NOMO-1 treated with dmso at 0.1 percent for 144 hours (cell line): ENCODE measurements around the gene DPH2.

ENCODE experiments used
- DNase-seq: peaks from one replicate; lab custom pipeline; 2025; ENCODE audit not compliant: unreplicated experiment; lab: John Stamatoyannopoulos, UW

The DPH2 gene

DNA sequence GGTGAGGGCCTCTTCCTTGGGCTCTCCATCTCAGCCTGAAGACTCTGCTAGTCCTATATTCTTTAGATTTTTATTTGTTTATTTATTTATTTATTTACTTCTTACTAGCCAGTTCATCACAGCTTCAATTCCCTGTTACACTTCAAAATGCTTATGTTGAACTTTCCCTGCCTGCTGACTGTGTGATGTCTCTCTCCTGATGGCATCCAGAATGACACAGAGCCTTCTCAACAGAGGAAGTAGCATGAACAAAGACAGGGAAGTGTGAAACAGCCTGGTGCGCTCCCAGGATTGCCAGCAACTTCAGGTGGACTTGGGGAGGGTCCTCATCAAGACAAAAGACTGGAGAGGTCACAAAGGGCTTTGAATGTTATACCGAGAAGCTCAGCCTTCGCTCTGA lies 27.4 kb upstream of the DPH2 start:
- DNase-seq = no peak

DNA sequence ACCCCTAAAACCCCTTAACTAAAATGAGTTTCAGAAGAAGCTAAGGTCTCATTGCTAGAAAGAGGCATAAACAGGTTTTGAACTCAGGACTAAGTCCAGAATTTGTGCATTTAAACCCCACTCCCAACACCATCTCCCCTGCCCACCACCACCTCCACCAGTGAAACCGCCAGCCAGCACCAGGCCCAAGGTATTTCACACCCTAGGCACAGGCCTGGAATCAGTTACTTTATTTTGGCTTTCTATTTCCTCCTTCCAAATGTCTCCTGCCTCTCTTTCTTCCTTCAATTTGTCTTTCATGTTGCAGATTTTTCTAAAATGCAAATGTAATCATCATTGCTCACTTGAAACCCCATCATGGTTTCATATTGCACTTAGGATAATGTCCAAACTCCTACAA lies 24.9 kb upstream of the DPH2 start:
- DNase-seq = no peak

DNA sequence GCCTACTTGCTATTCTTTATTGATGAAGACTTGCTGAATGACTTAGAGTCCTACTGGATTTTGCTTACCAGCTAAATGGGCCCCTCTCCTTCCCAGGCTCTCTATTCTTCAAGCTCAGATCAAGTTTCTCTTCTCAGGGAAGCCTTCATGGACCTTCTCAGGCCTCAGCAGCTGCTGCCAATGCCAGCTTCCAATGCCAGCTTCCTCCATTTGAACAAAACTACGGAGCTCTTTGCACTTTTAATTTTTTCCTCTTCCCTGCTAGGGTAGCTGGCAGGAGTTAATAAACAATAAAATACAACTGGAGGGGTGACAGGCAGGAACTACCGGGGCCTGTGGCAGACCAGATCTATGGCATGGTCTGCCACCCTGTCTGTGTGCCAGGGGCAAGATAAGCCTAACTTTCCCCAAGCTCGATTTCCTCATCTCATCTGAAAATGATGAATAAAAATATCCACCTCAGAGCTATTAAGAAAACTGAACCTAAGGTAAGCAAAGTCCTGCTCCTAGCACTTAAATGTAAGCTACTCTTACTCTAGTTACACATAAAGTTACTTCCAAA lies 24.1 kb upstream of the DPH2 start:
- no peak for DNase-seq

DNA sequence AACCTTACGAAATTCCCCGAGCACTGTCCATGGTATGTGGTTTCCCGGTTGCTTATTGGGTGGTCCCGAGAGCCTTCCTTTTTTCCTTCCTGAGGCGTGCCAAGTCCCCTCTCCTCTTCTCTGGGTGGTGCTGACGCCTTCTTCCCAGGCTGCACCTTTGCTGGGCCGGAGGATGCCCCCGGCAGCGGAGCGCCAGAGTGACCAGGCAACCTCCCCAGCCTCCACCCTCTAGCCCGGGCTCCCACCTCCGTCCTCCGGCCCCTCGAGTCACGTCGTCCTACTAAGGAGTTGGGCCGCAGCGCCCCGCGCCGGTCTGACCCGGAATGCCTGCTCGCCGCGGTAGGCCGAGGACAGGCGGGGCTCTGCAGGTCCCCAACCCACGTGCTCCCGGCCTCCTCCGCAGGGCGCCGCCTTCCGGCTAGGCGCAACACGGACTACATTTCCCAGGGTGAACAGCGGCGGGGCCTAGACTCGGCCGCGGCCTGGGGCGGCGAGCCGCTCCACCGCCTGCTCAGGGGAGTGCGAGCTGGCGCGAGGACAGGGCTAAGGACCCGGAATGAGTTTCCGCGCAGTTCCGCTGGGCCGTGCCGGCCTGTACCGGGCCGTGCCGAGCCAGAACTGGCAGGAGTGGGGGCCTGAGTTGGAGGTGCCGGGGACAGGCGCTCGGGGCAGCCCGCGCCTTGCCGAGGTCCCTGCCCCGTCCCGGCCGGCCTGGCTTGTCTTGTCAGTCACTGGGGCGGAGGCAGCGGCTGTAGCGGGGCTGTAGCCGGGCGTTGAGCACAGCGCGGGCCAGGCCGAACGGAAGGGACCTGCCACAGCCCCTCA lies 23.4 kb upstream of the DPH2 start, which contains the start of gene IPO13:
Gene IPO13 (plus strand): TSS at position 715 of the 825 bp plus-strand sequence. CDS start 651 bp downstream, outside the sequence.
- peak; percentile 98 for DNase-seq

DNA sequence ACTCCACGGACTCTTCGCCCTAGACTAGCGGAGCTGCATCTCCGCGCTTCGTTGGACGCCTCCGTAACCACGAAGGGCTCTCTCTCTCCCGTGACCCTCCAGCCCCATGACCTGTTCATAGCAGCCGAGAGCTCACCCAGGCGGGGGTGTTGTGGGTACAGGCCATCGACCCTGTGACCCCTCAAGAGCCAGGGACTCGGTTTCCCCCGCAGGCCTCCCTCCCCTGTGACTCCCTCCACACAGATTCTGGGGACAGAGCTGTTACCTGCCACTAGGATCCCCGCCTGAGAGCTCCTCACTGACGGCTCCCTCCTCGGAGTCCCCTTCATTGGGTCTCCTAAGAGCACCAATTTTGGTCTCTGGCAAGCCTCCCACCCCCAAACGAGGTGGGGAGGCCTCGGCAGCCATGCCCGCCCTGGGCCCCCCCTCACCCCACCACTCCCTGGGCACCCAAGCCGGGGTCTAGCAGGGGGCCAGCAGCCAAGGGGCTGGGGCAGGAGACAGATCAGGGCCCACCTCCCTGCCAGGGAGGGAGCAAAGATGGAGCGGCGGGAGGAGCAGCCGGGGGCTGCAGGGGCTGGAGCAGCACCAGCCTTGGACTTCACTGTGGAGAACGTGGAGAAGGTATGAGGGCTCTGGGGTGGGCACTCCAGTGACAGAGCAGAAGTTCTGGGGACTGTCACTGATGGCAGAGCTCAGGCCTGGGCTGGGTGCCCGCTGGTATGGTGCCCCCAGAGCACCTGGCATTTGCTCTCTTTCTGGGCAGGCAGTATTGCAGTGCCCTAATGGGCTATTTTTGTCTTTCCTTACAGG lies 22.5 kb upstream of the DPH2 start:
- DNase-seq = no peak

DNA sequence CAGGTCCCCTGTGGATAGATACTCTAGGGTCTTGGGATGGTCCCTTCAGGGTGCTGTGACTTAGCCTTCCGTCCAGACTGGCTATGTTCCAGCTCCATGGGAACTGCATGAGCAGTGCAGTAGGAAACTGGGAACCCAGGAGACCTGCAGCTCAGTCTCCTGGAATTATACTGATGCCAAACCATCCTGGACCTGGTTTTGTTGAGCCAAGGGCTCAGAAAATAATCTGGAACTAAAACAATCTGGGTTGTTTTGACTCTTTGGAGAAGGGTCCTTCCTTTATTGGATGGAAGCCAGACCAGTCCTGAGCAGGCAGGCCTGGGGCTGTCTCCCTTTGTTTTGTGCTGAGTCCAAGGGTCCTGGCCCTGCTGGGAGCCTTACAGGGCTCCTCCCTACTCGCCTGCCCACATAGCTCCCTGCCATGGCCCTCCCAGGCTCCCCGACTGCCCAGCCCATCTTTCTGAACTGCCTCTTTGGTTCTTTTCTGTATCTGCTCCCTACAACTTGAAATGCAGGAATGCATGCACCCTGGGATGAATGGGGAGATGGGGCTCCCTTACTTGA lies 21.9 kb upstream of the DPH2 start:
- DNase-seq = no peak

DNA sequence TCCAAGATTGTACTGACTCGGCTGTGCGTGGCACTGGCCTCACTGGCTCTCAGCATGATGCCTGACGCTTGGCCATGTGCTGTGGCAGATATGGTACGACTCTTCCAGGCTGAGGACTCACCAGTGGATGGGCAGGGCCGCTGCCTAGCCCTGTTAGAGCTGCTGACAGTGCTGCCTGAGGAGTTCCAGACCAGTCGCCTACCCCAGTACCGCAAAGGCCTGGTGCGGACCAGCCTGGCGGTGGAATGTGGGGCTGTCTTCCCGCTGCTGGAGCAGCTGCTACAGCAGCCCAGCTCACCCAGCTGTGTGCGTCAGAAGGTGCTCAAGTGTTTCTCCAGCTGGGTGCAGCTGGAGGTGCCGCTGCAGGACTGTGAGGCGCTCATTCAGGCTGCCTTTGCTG lies 20.1 kb upstream of the DPH2 start:
- DNase-seq = no peak

DNA sequence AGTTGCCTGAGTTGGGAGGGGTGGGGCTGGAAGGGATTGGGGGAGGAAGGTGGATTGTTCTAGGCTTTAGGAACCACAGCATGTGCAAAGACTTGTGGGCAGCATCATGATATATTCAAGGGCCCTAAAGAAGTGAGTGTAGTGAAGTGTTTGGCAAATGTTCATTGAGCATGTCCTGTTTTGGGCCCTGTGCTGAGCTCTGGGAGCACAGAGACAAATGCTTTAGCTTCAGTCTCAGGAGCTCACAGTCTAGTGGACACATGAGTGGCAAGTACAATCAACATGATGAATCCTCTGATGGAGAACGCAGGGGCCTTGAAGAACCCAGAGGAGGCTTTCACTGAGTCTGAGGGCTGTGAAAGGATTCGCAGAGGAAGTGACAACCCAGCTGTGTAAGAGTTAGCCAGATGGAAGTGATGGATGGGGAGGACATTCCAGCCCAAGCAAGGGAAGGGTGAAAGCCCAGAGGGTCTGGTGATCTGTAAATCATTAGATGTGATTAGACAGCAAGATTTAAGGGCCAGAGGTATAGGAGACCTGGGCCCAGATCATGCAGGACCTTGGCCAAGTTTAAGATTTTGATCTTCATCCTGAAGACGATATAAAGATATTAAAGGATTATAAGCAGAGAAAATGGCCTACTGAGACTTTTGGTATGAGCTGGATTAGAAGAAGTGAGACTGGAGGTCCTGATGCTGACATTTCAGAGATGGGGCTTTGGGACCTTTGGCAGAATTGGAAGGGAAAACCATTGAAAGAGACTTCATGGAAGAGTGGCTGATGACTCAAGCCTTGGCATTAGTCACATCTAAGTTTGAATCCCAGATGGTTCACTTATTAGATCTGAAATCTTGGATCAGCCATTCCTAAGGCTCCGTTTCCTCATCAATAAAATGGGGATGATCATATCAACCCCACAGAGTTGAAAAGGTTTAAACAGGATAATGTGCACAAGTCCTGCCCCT lies 18.5 kb upstream of the DPH2 start:
- no peak for DNase-seq

DNA sequence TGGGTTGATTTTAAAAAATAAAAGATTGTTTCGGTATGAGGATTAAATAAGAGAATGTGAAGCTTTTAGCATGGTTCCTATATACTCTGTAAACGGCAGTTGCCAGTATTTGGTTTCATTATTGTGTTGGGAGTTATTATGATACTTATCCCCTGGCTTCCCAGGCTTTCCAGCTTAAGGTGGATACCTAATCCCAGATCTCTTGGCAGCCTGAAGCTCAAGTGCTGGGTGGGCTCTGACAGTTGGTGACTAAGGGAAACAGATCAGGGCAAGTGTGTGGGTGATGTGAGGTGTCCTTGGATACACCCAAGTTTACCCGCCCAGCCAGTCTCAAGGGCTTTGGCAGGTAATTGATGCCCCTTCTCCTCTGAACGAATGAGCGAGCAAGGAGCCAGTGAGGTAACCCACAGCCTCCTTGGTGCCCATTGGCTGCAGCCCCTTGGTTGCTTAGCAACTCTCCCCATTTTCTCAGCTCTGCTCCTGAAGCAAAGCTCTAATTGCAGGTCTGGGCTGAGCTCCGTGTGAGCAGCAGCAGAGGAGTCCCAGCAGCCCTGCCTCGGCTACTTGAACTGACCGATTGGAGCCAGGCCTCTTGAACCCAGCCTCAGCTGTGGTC lies 17.0 kb upstream of the DPH2 start:
- no peak for DNase-seq

DNA sequence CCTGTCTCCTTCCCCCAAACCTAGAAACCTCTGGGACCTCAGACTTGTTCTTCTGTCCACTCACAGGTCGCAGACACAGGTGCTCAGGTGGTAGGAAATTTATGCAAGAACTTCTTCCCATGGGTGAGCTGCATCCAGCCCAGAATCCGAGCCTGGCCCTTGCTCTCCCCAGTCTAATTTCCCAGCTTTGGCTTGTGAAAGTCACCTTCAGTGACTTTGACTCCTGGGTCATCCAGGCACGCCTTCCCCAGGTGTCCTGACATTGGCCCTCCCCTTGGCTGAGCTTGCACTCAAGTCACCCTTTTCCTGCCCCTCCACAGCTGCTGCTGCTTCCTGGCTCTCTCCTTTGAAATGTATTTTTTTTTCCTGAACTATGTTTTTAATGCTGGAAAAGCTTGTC lies 16.4 kb upstream of the DPH2 start:
- DNase-seq = no peak

DNA sequence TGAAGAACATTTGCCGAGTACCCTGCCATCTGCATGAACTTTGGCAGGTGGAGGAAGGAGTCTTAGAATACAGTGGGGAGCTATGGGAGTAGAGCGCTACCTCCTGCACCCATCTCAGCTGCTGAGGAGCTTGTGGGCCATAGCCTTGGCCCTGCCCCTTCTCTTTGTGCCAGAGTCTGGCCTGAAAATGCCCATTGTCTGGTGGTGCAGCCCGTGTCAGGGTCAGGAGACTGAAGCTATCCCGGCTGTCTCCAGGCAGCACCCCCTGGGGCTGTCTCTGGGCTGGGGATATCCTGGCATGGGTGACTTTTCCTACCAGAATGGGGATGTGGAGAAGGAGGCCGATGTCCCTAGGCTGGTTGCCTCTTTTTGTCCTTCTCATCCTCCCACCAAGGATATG lies 15.8 kb upstream of the DPH2 start:
- DNase-seq = no peak

DNA sequence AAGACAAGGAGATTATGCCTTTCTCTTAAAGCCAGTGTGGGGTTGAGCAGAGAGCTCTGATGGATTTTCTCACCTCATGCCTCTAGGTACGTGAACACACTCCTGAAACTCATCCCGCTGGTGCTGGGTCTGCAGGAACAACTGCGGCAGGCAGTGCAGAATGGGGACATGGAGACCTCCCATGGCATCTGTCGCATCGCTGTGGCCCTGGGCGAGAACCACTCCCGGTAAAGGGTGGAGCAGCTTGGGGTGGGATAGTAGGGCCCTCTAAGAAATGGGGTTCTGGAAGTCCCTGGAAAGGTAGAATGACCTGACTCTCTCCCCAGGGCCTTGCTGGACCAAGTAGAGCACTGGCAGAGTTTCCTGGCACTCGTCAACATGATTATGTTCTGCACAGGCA lies 13.6 kb upstream of the DPH2 start:
- no peak for DNase-seq

DNA sequence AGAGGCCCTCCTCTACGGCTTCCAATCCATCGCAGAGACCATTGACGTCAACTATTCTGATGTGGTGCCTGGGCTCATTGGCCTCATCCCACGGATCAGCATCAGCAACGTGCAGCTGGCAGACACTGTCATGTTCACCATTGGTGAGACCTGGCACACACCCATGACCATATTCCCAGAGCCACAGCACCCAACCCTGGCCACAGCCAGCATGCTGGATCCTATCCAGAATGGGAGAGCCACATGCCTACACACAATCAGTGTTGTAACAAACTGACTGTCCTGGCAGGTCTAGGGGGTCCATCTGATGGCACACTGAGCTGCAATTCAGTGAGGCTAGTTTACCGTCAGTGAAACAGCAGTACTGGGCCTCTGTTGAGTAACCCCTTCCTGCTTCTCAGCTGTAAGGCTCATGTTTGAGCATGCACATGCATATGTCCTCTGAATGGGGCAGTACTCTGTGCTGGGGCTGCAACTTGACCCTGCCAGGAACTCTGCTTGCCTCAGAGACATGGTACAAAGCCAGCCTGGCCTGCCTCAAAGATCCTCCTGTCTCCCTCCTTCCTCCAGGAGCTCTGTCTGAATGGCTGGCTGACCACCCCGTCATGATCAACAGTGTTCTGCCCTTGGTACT lies 12.3 kb upstream of the DPH2 start:
- no peak for DNase-seq

DNA sequence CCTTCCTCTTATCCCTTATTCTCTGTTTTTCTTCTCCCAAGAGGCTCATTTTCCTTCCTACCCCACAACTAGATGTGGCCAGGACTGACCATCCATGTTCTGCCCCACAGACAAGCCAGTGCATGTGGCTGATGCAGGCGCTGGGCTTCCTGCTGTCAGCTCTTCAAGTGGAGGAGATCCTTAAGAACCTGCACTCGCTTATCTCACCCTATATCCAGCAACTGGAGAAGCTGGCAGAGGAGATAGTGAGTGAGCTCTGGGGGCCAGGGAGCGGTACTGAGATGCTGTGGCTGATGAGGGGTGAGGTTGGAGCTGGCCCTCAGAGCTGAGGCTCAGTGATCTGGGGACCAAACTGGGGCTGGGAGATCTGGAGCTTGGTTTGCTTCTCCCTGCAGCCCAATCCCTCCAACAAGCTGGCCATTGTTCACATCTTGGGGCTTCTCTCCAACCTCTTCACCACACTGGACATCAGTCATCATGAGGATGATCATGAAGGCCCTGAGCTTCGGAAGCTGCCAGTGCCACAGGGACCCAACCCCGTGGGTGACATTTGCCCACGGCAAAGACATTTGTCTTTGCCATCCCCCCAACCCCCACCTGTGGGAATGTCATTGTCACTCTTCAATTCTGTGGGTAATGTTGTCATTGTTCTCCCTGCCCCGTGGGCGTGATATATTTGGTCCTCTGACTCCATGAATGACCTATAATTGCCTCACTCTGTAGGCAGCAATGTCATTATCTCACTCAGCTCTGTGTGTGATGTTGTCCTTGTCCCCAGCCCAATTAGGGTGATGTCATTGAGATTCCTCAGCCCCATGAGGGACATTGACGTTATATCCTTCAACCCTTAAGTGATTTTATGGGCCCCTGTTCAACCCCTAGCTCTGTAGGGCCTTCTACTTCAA lies 11.2 kb upstream of the DPH2 start:
- no peak for DNase-seq

DNA sequence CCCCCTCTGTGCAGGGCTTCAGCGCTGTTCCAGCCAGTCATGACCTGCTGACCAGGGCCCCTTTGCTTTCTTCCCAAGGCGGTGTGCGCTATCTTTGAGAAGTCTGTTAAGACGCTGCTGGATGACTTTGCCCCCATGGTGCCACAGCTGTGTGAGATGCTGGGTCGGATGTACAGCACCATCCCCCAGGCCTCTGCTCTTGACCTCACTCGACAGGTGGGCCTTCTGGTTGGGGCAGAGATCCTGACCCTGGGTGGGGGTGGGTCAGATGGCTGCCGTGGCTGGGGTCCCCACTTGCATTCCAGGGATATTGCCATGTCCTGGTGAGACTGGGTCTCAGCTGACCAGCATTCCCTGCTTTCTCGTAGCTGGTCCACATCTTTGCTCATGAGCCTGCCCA lies 9.0 kb upstream of the DPH2 start:
- DNase-seq = no peak

DNA sequence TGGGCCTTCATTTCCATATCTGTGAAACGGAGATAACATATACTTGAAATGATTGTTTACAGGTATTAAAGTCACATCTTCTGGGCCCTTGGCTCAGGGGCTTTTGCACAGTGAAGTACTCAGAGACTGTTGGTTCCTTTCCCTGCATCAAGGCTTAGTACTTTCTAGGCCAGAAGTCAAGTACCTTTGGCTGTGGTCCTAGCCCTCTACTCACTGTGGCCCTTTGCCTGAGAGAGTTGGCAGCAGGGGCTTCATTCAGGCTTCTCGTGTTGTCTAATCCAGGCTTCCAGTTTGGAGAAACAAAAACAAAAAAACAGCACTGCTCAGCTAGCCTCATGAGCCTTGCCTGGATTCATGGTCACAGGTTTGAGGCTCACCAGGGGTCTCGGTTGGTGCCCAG lies 8.1 kb upstream of the DPH2 start:
- no peak for DNase-seq

DNA sequence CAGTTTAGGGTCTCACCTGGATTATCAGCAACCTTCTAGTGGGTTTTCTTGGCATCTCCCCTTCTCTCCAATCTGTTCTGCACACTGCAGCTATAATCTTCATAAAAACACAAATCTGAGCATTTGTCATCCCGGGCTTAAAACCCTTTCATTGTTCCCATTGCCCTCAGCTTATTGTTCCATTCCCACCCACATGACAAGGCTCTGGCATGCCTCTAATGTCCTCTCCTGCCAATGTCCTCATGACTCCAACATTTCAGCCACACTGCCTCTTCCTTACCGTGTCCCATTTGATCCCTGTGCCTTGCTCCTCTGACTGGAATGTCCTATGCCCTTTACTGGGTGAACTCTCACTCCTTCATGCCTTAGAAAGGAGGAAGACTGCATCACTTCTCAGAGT lies 7.5 kb upstream of the DPH2 start:
- DNase-seq = no peak

DNA sequence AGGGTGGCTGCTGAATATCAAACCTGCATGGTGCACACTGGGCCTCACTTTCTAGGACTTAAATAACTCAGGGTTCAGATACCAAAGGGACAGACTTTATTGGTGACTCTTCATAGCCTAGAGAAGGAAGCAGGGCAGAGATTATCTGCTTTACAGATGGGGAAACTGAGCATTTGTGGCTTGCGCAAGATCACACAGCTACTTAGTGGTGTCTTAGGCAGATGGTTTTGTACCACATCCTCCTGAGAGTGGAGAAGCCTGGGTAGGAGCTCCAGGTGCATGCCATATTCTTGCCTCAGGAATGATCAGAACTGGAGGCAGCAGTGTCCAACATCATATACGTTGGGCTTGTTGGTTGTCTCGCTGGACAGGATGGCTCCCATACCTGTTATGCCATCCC lies 6.8 kb upstream of the DPH2 start:
- DNase-seq = no peak

DNA sequence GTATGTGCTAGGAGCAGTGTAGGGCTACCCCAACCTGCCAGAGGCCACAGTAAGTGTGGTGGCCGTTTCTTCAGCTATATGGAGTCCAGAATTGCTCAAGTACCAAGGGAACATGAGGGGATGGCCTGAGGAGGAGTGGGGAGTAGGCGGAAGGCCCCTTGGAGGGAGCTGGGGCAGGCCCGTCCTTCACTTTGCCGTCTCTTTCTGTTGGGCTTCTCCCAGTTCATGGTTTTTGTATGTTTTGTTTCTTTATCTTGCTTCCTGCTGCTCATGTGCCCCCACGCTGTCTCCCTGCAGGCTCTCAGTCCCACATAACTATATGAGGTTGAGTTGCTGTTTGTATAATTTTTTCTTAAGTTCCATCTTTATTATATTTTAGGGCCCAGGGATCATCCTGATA lies 5.9 kb upstream of the DPH2 start:
- DNase-seq = no peak
